IMR-90 (cell line): ENCODE measurements around the gene KCTD13. TPM values are rescaled to one million over a fixed set of nuclear protein-coding genes. Genes with fewer than 3 reads are reported as not detected.

Experiments
- ATAC-seq: fragments of 200-7000 bp; cut with Tn5 transposase; 2 replicates; pipeline ENCODE4 v1.9.1; 2020; ENCODE audit warnings: low read depth, mild to moderate bottlenecking, moderate library complexity
- BruUV-seq: library from RNA; stranded (reverse); fragments of 400-500 nt; replicated peaks from 2 replicates; lab custom pipeline; 2021; lab: Mats Ljungman, UMichigan
- CTCF ChIA-PET: fragments of 300-600 bp; formaldehyde crosslinking; extraction: SDS; loops from one replicate; lab custom pipeline; 2021; ENCODE audit warnings: antibody characterized with exemption; lab: Yijun Ruan, JAX
- POLR2A ChIA-PET: fragments of 300-600 bp; sonication (Branson Sonifier 250); formaldehyde crosslinking; loops from one replicate; lab custom pipeline; 2022; ENCODE audit warnings: antibody characterized with exemption; ENCODE audit not compliant: unreplicated experiment; lab: Charles Lee
- DNase-seq: peaks from one replicate; pipeline ENCODE4 v3.0.0; 2013
- H2AFZ ChIP-seq: replicated peaks from 2 replicates; pipeline ENCODE3; 2013; ENCODE audit warnings: low read length, mild to moderate bottlenecking; ENCODE audit not compliant: poor library complexity
- H2AK5ac ChIP-seq: 2 replicates; pipeline ENCODE4 v1.6.1; 2013; ENCODE audit warnings: low read depth, low read length, inconsistent platforms
- H2AK9ac ChIP-seq: replicated peaks from 2 replicates; pipeline ENCODE3; 2013; ENCODE audit warnings: mild to moderate bottlenecking, low read depth, low read length, moderate library complexity; ENCODE audit not compliant: poor library complexity
- H2BK120ac ChIP-seq: 2 replicates; pipeline ENCODE4 v1.6.1; 2013; ENCODE audit warnings: low read depth, low read length, inconsistent platforms
- H2BK15ac ChIP-seq: 3 replicates; pipeline ENCODE4 v1.6.1; 2013; ENCODE audit warnings: low read depth, low read length, inconsistent platforms
- H2BK20ac ChIP-seq: 2 replicates; pipeline ENCODE4 v1.6.1; 2013; ENCODE audit warnings: low read depth, mild to moderate bottlenecking, inconsistent platforms, low read length, moderate library complexity
- H2BK5ac ChIP-seq: 2 replicates; pipeline ENCODE4 v1.6.1; 2013; ENCODE audit warnings: mild to moderate bottlenecking, low read depth, low read length, inconsistent platforms; ENCODE audit not compliant: poor library complexity, severe bottlenecking
- H3K14ac ChIP-seq: replicated peaks from 2 replicates; pipeline ENCODE4 v1.6.1; 2013; ENCODE audit warnings: low read depth, low read length, inconsistent platforms
- H3K18ac ChIP-seq: 2 replicates; pipeline ENCODE4 v1.6.1; 2013; ENCODE audit warnings: low read depth, low read length, control low read depth
- H3K23ac ChIP-seq: 2 replicates; pipeline ENCODE4 v1.6.1; 2013; ENCODE audit warnings: low read depth, low read length, inconsistent platforms
- H3K27ac ChIP-seq: 2 replicates; pipeline ENCODE4 v1.5.1; 2013; ENCODE audit warnings: mild to moderate bottlenecking, control low read depth, low read length; ENCODE audit not compliant: insufficient read depth
- H3K27me3 ChIP-seq: 2 replicates; pipeline ENCODE4 v1.6.1; 2013; ENCODE audit warnings: low read length; ENCODE audit not compliant: control insufficient read depth, insufficient read depth
- H3K36me3 ChIP-seq: 2 replicates; pipeline ENCODE4 v1.6.1; 2013; ENCODE audit warnings: low read length, mixed read lengths; ENCODE audit not compliant: control insufficient read depth, insufficient read depth
- H3K4ac ChIP-seq: 2 replicates; pipeline ENCODE4 v1.6.1; 2013; ENCODE audit warnings: low read depth, low read length, inconsistent platforms
- H3K4me1 ChIP-seq: 2 replicates; pipeline ENCODE4 v1.6.1; 2013; ENCODE audit warnings: low read length, mixed read lengths; ENCODE audit not compliant: control insufficient read depth, insufficient read depth
- H3K4me2 ChIP-seq: 2 replicates; pipeline ENCODE4 v1.6.1; 2013; ENCODE audit warnings: low read depth, mild to moderate bottlenecking, control low read depth, low read length, moderate library complexity
- H3K4me3 ChIP-seq: 2 replicates; pipeline ENCODE4 v1.5.1; 2013; ENCODE audit warnings: low read depth, mild to moderate bottlenecking, control low read depth, low read length, moderate library complexity; ENCODE audit not compliant: insufficient read depth
- H3K56ac ChIP-seq: 2 replicates; pipeline ENCODE4 v1.6.1; 2013; ENCODE audit warnings: low read length, inconsistent platforms; ENCODE audit not compliant: insufficient read depth; ENCODE audit errors: extremely low read depth
- H3K79me1 ChIP-seq, 2 experiments: 2 replicates each; pipeline ENCODE4 v1.6.1; 2013; ENCODE audit warnings: low read length in 2 of 2, inconsistent platforms in 1 of 2, low read depth in 1 of 2
- H3K9ac ChIP-seq: 2 replicates; pipeline ENCODE4 v1.6.1; 2013; ENCODE audit warnings: low read depth, low read length, control low read depth
- H3K9me1 ChIP-seq: 2 replicates; pipeline ENCODE4 v1.6.1; 2013; ENCODE audit warnings: low read length, inconsistent platforms; ENCODE audit not compliant: insufficient read depth
- H3K9me3 ChIP-seq: 2 replicates; pipeline ENCODE4 v1.6.1; 2013; ENCODE audit warnings: low read length; ENCODE audit not compliant: control insufficient read depth, insufficient read depth
- H4K20me1 ChIP-seq: 2 replicates; pipeline ENCODE4 v1.6.1; 2013; ENCODE audit warnings: low read length, inconsistent platforms; ENCODE audit not compliant: insufficient read depth
- H4K5ac ChIP-seq: 2 replicates; pipeline ENCODE4 v1.6.1; 2013; ENCODE audit warnings: mild to moderate bottlenecking, low read depth, low read length, control low read depth
- H4K8ac ChIP-seq, 2 experiments: 2 replicates each; pipeline ENCODE4 v1.6.1; 2013; ENCODE audit warnings: low read depth in 2 of 2, low read length in 2 of 2, control low read depth in 1 of 2, inconsistent platforms in 1 of 2
- H4K91ac ChIP-seq: 2 replicates; pipeline ENCODE4 v1.6.1; 2013; ENCODE audit warnings: low read depth, low read length, inconsistent platforms; ENCODE audit not compliant: insufficient read depth
- CEBPB ChIP-seq: IDR thresholded peaks from 2 replicates; pipeline ENCODE4 v1.6.1; 2012; ENCODE audit warnings: low read depth, low read length, improper control_type of control experiment
- CHD1 ChIP-seq: IDR thresholded peaks from 2 replicates; pipeline ENCODE4 v1.6.1; 2012; ENCODE audit warnings: low read depth, low read length, improper control_type of control experiment
- ELK1 ChIP-seq: fragments of 150-350 bp; IDR thresholded peaks from 2 replicates; pipeline ENCODE4 v1.6.1; 2016; ENCODE audit warnings: low read depth, mild to moderate bottlenecking, low read length, moderate library complexity, borderline replicate concordance
- FOS ChIP-seq: fragments of 150-350 bp; IDR thresholded peaks from 2 replicates; pipeline ENCODE4 v1.6.1; 2016; ENCODE audit warnings: low read depth, low read length
- MAFK ChIP-seq: IDR thresholded peaks from 2 replicates; pipeline ENCODE4 v1.6.1; 2012; ENCODE audit warnings: low read depth, low read length, improper control_type of control experiment
- MAZ ChIP-seq: IDR thresholded peaks from 2 replicates; pipeline ENCODE4 v1.6.1; 2012; ENCODE audit warnings: low read depth, mild to moderate bottlenecking, low read length, improper control_type of control experiment, moderate library complexity, borderline replicate concordance
- MXI1 ChIP-seq: IDR thresholded peaks from 2 replicates; pipeline ENCODE4 v1.6.1; 2012; ENCODE audit warnings: low read depth, mild to moderate bottlenecking, low read length, moderate library complexity, borderline replicate concordance
- NFE2L2 ChIP-seq: fragments of 150-350 bp; IDR thresholded peaks from 2 replicates; pipeline ENCODE4 v1.6.1; 2016; ENCODE audit warnings: low read depth, mild to moderate bottlenecking, low read length
- POLR2A ChIP-seq: IDR thresholded peaks from 2 replicates; pipeline ENCODE4 v1.6.1; 2012; ENCODE audit warnings: mild to moderate bottlenecking, low read depth, low read length
- RAD21 ChIP-seq: IDR thresholded peaks from 2 replicates; pipeline ENCODE4 v1.6.1; 2012; ENCODE audit warnings: low read length, improper control_type of control experiment
- RCOR1 ChIP-seq: IDR thresholded peaks from 2 replicates; pipeline ENCODE4 v1.6.1; 2012; ENCODE audit warnings: mild to moderate bottlenecking, low read length, improper control_type of control experiment; ENCODE audit not compliant: insufficient replicate concordance
- RFX5 ChIP-seq: IDR thresholded peaks from 2 replicates; pipeline ENCODE4 v1.8.0; 2012; ENCODE audit warnings: low read depth, mild to moderate bottlenecking, low read length, moderate library complexity
- SMC3 ChIP-seq: fragments of 150-350 bp; IDR thresholded peaks from 2 replicates; pipeline ENCODE4 v1.6.1; 2016; ENCODE audit warnings: low read depth, mild to moderate bottlenecking, antibody characterized with exemption, low read length, moderate library complexity
- WGBS, 2 experiments: methylation state at CpG; one replicate each; pipeline versions ENCODE4 v1.1.5 to v1.1.7; 2013; ENCODE audit warnings: missing lambda C conversion rate in 2 of 2; ENCODE audit not compliant: insufficient read length in 1 of 2; ENCODE audit errors: extremely low coverage in 2 of 2; 5-methylcytosine and 5-hydroxymethylcytosine counted together
- dilution Hi-C: fragments of 300-500 bp; cut with HindIII; formaldehyde crosslinking; loops from one replicate; pipeline ENCODE4 v1.14.3; 2018; ENCODE audit warnings: low sequenced_read_pairs; ENCODE audit not compliant: unreplicated experiment
- in situ Hi-C: fragments of 300-500 bp; cut with MboI; formaldehyde crosslinking; loops from 3 replicates; pipeline ENCODE4 v1.14.3; 2019; ENCODE audit warnings: low sequenced_read_pairs, inconsistent platforms, mixed read lengths
- intact Hi-C: fragments of 100-400 bp; cut with micrococcal nuclease; formaldehyde crosslinking; loops from 2 replicates; pipeline ENCODE4 v1.10.0; 2022
- polyA plus RNA-seq, 3 experiments: library from polyadenylated mRNA; depleted of rRNA; stranded (reverse); fragments of >200 nt; gene quantifications; 2 replicates each; pipeline ENCODE4 v1.2.3, GENCODE V29; 2012; ENCODE audit warnings: low replicate concordance in 1 of 3
- total RNA-seq: library from RNA; depleted of rRNA; stranded (reverse); fragments of >200 nt; gene quantifications from 2 replicates; pipeline ENCODE4 v1.2.3, GENCODE V29; 2012
- TF ChIP-seq, protein P1 (sequence below): fragments of 150-350 bp; IDR thresholded peaks from 2 replicates; pipeline ENCODE4 v1.6.1; 2017; ENCODE audit warnings: mild to moderate bottlenecking, antibody characterized with exemption, low read length, low read depth

KCTD13 gene
- total and polyA plus RNA-seq, 2 of the 4 experiments (the other 2 are of a cell fraction), result 4.1 to 20.7 TPM

- no peak overlapping the region for H2BK15ac ChIP-seq
- no peak overlapping the region for H2AK9ac ChIP-seq
- no peak overlapping the region for H3K4ac ChIP-seq
- no peaks in the 10 kb centered on the region for H4K20me1 ChIP-seq
- H3K27ac ChIP-seq, result no peak overlapping the region
- intact Hi-C loops (no loop called here), in situ Hi-C loops (no loop called here), dilution Hi-C loops (no loop called here)
- H4K8ac ChIP-seq, result no peak overlapping the region
- no peaks in the 10 kb centered on the region for H3K27me3 ChIP-seq
- no peak overlapping the region for H2BK5ac ChIP-seq
- WGBS, 2 experiments, result 50% methylated on average over 2 of the region's 4 CpGs; no CpG with 5 or more reads in 1 of the 2 experiments
- H2BK20ac ChIP-seq, result no peak overlapping the region
- ATAC-seq (no peak), DNase-seq (no peak)
- POLR2A ChIA-PET, result interaction anchor here (1.0 kb wide), 1 partner anchor 23 kb away, joined by 4 read pairs; the partner anchor contains the start of gene TAOK2
- H3K23ac ChIP-seq, result no peak overlapping the region
- H3K9me3 ChIP-seq, result no peaks in the 10 kb centered on the region
- H3K9me1 ChIP-seq, result no peaks in the 10 kb centered on the region
- H3K56ac ChIP-seq, result no peak overlapping the region
- H3K4me3 ChIP-seq, result no peak overlapping the region
- H2BK120ac ChIP-seq, result no peak overlapping the region
- H3K36me3 ChIP-seq, result no peaks in the 10 kb centered on the region
- TF ChIP-seq ELK1 (no peak), POLR2A (no peak), MAFK (no peak), CHD1 (no peak), RCOR1 (no peak), FOS (no peak), MXI1 (no peak), MAZ (no peak), RAD21 (no peak), CEBPB (no peak), SMC3 (no peak), RFX5 (no peak), NFE2L2 (no peak)
- TF ChIP-seq, protein P1, sequence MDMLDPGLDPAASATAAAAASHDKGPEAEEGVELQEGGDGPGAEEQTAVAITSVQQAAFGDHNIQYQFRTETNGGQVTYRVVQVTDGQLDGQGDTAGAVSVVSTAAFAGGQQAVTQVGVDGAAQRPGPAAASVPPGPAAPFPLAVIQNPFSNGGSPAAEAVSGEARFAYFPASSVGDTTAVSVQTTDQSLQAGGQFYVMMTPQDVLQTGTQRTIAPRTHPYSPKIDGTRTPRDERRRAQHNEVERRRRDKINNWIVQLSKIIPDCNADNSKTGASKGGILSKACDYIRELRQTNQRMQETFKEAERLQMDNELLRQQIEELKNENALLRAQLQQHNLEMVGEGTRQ, result no peak
- no peak overlapping the region for H3K9ac ChIP-seq
- H2AFZ ChIP-seq, result no peak overlapping the region
- H3K79me1 ChIP-seq, result no peaks in the 10 kb centered on the region
- H3K4me2 ChIP-seq, result no peak overlapping the region
- no peak overlapping the region for H3K18ac ChIP-seq
- CTCF ChIA-PET, result no interaction called here
- H4K5ac ChIP-seq, result no peak overlapping the region
- H4K91ac ChIP-seq, result no peak overlapping the region
- H3K14ac ChIP-seq, result no peak overlapping the region
- BruUV-seq, result no TSS peak
- H3K4me1 ChIP-seq, result no peaks in the 10 kb centered on the region
- H2AK5ac ChIP-seq, result no peak overlapping the region
Observed at GRCh38 chr16:29950806-29951461, 24.9 kb upstream of the KCTD13 start.
